BE2C (cell line): ENCODE data around the gene TMEM81.

ENCODE experiments used
- DNase-seq: peaks from one replicate; pipeline ENCODE4 v3.0.0-alpha.2; 2020
- H3K27me3 ChIP-seq: fragments of 250-450 bp; sonication (Bioruptor Pico); 2 replicates; pipeline ENCODE4 v1.5.1; 2020; ENCODE audit warnings: mild to moderate bottlenecking
- H3K36me3 ChIP-seq: fragments of 250-450 bp; sonication (Bioruptor Pico); 2 replicates; pipeline ENCODE4 v1.5.1; 2020; ENCODE audit warnings: mild to moderate bottlenecking
- H3K4me1 ChIP-seq: fragments of 250-450 bp; sonication (Bioruptor Pico); 2 replicates; pipeline ENCODE4 v1.5.1; 2020
- H3K4me3 ChIP-seq: 2 replicates; pipeline ENCODE4 v1.5.1; 2011; ENCODE audit warnings: low read depth, low read length
- H3K9me3 ChIP-seq: fragments of 250-450 bp; sonication (Bioruptor Pico); 2 replicates; pipeline ENCODE4 v1.5.1; 2020
- TF ChIP-seq, protein P1 (sequence below): IDR thresholded peaks from 2 replicates; pipeline ENCODE4 v1.5.1; 2012; ENCODE audit warnings: mild to moderate bottlenecking, low read depth, low read length

The TMEM81 gene

DNA sequence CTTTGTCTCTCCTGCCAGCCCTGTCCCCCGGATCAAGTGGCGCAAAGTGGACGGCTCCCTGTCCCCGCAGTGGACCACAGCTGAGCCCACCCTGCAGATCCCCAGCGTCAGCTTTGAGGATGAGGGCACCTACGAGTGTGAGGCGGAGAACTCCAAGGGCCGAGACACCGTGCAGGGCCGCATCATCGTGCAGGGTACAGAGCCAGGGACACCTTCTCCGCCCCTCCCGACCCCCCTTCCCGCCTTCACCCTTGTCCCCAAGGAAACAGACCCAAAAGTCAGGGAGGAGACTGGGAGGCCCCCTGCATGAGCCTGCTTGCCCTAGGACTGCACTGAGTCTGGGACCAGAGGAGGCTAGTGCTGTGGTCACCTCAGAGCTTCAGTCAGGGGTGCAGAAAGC, 23.0 kb downstream of the TMEM81 start:
- no peak overlapping the region for H3K4me3 ChIP-seq
- H3K27me3 ChIP-seq = no peaks in the 10 kb centered on the region
- no peaks in the 10 kb centered on the region for H3K4me1 ChIP-seq
- no peaks in the 10 kb centered on the region for H3K36me3 ChIP-seq
- DNase-seq = no peak
- TF ChIP-seq, protein P1, sequence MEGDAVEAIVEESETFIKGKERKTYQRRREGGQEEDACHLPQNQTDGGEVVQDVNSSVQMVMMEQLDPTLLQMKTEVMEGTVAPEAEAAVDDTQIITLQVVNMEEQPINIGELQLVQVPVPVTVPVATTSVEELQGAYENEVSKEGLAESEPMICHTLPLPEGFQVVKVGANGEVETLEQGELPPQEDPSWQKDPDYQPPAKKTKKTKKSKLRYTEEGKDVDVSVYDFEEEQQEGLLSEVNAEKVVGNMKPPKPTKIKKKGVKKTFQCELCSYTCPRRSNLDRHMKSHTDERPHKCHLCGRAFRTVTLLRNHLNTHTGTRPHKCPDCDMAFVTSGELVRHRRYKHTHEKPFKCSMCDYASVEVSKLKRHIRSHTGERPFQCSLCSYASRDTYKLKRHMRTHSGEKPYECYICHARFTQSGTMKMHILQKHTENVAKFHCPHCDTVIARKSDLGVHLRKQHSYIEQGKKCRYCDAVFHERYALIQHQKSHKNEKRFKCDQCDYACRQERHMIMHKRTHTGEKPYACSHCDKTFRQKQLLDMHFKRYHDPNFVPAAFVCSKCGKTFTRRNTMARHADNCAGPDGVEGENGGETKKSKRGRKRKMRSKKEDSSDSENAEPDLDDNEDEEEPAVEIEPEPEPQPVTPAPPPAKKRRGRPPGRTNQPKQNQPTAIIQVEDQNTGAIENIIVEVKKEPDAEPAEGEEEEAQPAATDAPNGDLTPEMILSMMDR = no peak
- no peaks in the 10 kb centered on the region for H3K9me3 ChIP-seq

DNA sequence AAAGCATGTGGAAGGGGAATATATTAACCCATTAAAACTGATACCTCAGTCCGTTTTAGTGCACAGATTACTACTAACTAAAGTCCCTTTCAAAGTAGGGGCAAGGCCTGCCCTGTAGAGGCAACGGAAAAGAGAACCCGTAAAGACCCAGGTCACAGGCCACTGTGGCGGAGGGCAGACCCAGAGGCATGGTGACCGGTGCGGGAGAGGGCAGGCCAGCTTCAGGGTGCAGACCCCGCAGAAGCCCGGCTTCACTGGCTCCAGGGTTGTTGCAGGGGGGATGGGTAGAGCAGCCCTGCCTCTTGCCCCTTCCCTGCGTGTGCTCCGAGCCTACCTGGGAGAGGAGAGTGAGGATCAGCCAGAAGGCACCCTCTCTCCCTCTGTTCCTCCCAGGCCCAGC, 23.5 kb downstream of the TMEM81 start:
- DNase-seq = no peak
- Histone ChIP-seq H3K36me3 (no peaks in the 10 kb centered on the region), H3K9me3 (no peaks in the 10 kb centered on the region), H3K27me3 (no peaks in the 10 kb centered on the region), H3K4me1 (no peaks in the 10 kb centered on the region), H3K4me3 (no peak overlapping the region)
- TF ChIP-seq, protein P1 = no peak

DNA sequence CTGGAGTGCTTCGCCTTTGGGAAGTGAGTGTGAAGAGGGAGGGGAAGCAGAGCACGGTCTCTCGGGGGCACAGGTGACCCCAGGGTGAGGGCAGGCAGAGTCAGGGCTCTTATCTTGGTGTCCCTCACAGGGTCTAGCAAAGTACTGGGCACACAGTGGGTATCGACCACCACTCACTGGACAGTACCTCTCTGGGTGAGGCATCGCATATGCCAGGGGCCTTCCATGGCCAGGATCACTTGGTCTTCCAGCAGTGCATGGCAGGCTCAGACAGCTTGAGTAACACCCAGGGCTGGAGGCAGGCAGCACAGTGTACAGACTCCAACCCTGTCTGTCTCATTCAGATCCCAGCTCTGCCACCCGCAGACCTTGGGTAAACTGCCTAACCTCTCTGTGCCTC, 24.6 kb downstream of the TMEM81 start:
- Histone ChIP-seq H3K4me1 (no peaks in the 10 kb centered on the region), H3K9me3 (no peaks in the 10 kb centered on the region), H3K36me3 (no peaks in the 10 kb centered on the region), H3K27me3 (no peaks in the 10 kb centered on the region), H3K4me3 (no peak overlapping the region)
- DNase-seq = no peak
- TF ChIP-seq, protein P1 = no peak

DNA sequence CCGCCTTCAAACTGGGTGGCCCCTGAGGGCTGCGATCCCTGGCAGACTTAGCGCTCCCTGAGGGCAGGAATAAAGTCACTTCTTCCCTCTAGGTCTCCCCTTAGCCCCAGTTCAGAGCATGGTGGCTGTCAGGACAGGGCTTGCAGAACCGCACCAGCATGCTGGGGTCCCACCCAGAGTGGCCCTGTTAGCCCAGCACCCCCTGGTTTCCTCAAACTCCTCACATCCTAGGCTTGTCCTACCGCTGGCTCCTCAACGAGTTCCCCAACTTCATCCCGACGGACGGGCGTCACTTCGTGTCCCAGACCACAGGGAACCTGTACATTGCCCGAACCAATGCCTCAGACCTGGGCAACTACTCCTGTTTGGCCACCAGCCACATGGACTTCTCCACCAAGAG, 25.4 kb downstream of the TMEM81 start:
- Histone ChIP-seq H3K9me3 (no peaks in the 10 kb centered on the region), H3K4me3 (no peak overlapping the region), H3K36me3 (no peaks in the 10 kb centered on the region), H3K27me3 (no peaks in the 10 kb centered on the region), H3K4me1 (no peaks in the 10 kb centered on the region)
- TF ChIP-seq, protein P1 = no peak
- no peak for DNase-seq

DNA sequence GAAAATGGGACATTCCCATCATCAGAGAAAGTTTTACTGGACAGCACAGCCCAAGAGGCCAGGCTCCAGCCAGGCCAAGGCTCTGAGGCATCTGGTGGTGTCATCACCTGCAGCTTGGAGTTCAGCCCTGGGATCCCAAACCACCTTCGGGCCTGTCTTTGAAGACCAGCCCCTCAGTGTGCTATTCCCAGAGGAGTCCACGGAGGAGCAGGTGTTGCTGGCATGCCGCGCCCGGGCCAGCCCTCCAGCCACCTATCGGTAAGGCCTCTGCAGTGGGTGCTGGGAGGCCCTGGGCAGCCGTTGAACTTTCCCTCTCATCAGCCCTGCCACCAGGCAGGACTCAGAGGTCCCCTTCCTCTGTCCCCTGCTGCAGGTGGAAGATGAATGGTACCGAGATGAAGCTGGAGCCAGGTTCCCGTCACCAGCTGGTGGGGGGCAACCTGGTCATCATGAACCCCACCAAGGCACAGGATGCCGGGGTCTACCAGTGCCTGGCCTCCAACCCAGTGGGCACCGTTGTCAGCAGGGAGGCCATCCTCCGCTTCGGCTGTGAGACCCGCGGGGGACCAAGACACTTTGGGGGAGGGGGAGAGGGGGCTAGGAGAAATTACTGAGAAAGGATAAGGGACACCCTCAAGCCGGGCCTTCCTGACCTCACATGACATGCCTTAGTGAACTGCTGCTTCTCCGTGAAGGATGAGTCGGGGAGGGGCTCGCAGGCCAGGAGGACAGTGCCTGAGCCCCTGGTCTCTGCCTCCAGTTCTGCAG, 26.3 kb downstream of the TMEM81 start:
- no peak for DNase-seq
- TF ChIP-seq, protein P1 = no peak
- Histone ChIP-seq H3K4me1 (no peaks in the 10 kb centered on the region), H3K27me3 (no peaks in the 10 kb centered on the region), H3K36me3 (no peaks in the 10 kb centered on the region), H3K4me3 (no peak overlapping the region), H3K9me3 (no peaks in the 10 kb centered on the region)

DNA sequence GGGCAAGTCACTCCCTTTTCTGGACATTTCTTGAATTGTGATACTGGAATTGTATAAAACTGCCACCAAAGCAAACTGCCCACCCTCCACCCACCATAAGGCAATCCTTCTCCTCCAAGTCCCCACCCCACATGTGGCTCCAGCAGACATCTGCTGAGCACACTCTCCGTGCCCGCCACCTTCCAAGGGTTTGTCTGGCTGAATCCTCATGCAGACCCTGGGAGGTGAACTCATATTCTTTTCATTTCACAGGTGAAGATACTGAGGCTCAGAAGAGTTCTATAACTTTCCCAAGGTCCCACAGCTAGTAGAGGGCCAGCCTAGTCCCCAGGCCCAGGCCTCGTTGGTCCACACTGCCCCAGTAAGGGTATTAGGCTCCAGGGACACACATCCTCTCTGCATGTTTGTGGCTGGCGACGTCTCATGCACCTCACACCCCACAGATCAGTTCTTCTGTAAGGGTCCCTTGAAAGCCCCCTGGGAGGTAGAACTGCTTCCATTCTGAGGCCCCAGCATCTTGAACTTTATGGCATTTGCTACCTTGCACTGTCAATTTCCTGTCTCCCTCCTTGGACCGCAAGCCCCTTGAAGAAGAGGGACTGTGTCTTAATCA, 27.2 kb downstream of the TMEM81 start:
- H3K4me3 ChIP-seq = no peak overlapping the region
- DNase-seq = no peak
- no peaks in the 10 kb centered on the region for H3K36me3 ChIP-seq
- H3K9me3 ChIP-seq = no peaks in the 10 kb centered on the region
- TF ChIP-seq, protein P1 = no peak
- no peaks in the 10 kb centered on the region for H3K27me3 ChIP-seq
- no peaks in the 10 kb centered on the region for H3K4me1 ChIP-seq
